ENCODE results near the gene KPTN.

KPTN gene

GRCh38 chr19:47469719-47470118 lies 14.3 kb downstream of the KPTN start:
- no peak for DNase-seq (ENCODE audit: low read depth in 2 of 2)

GRCh38 chr19:47469363-47469700 lies 14.7 kb downstream of the KPTN start:
- DNase-seq (ENCODE audit: low read depth in 2 of 2) = no peak

- DNase-seq (ENCODE audit: low read depth in 2 of 2) = no peak
Observed at GRCh38 chr19:47467914-47468313, 16.1 kb downstream of the KPTN start.

- DNase-seq (ENCODE audit: low read depth in 2 of 2) = no peak
Observed at GRCh38 chr19:47465957-47466356, 18.1 kb downstream of the KPTN start.

- no peak for DNase-seq (ENCODE audit: low read depth in 2 of 2)
Observed at GRCh38 chr19:47464675-47465419, 19.2 kb downstream of the KPTN start.

- DNase-seq (ENCODE audit: low read depth in 2 of 2) = no peak
Observed at GRCh38 chr19:47461876-47462275, 22.1 kb downstream of the KPTN start.

GRCh38 chr19:47459477-47459876 lies 24.5 kb downstream of the KPTN start:
- DNase-seq (ENCODE audit: low read depth in 2 of 2) = no peak

GRCh38 chr19:47458672-47459071 lies 25.3 kb downstream of the KPTN start:
- no peak for DNase-seq (ENCODE audit: low read depth in 2 of 2)

- no peak for DNase-seq (ENCODE audit: low read depth in 2 of 2)
Observed at GRCh38 chr19:47456721-47457474, 27.1 kb downstream of the KPTN start.

GRCh38 chr19:47450478-47450877 lies 33.5 kb downstream of the KPTN start:
- no peak for DNase-seq (ENCODE audit: low read depth in 2 of 2)

GRCh38 chr19:47448360-47448727 lies 35.7 kb downstream of the KPTN start:
- DNase-seq (ENCODE audit: low read depth in 2 of 2) = no peak

- DNase-seq (ENCODE audit: low read depth in 2 of 2) = peak in 1 of 2 experiments; percentile 58
Observed at GRCh38 chr19:47447470-47448359, 36.3 kb downstream of the KPTN start.

GRCh38 chr19:47446534-47447469 lies 37.2 kb downstream of the KPTN start:
- DNase-seq (ENCODE audit: low read depth in 2 of 2) = peak in 1 of 2 experiments; percentile 31

- peak; percentile 22 to 24 for DNase-seq (ENCODE audit: low read depth in 2 of 2)
Observed at GRCh38 chr19:47445937-47446402, 38.0 kb downstream of the KPTN start.

GRCh38 chr19:47445527-47445926 lies 38.5 kb downstream of the KPTN start:
- no peak for DNase-seq (ENCODE audit: low read depth in 2 of 2)

GRCh38 chr19:47444388-47444821 lies 39.6 kb downstream of the KPTN start:
- DNase-seq (ENCODE audit: low read depth in 2 of 2) = no peak

- no peak for DNase-seq (ENCODE audit: low read depth in 2 of 2)
Observed at GRCh38 chr19:47443331-47443730, 40.7 kb downstream of the KPTN start.

- no peak for DNase-seq (ENCODE audit: low read depth in 2 of 2)
Observed at GRCh38 chr19:47438793-47439220, 45.2 kb downstream of the KPTN start.

GRCh38 chr19:47437500-47437899 lies 46.5 kb downstream of the KPTN start:
- DNase-seq (ENCODE audit: low read depth in 2 of 2) = no peak

GRCh38 chr19:47436712-47437401 lies 47.2 kb downstream of the KPTN start:
- DNase-seq (ENCODE audit: low read depth in 2 of 2) = peak; percentile 72 to 83

Data from stimulated activated CD4-positive, alpha-beta T cell treated with anti-CD3 and anti-CD28 coated beads, Interleukin-12 subunit alpha, Interleukin-12 subunit beta, amount 100 ng/mL, for 24 hours (primary cell).